22Rv1 (cell line): ENCODE data around the gene SMC4.

Experiments
- CTCF ChIP-seq: fragments of 450-650 bp; IDR thresholded peaks from 2 replicates; pipeline ENCODE4 v1.5.1; 2017; ENCODE audit warnings: mild to moderate bottlenecking
- ZFX ChIP-seq: fragments of 450-650 bp; IDR thresholded peaks from 2 replicates; pipeline ENCODE4 v1.6.1; 2017; ENCODE audit warnings: antibody characterized with exemption, borderline replicate concordance

GRCh38 chr3:160434071-160434470 is 34.6 kb downstream of the SMC4 start:
- TF ChIP-seq CTCF (no peak), ZFX (no peak)
